ENCODE results near the gene DPP6. TPM values are rescaled to one million over a fixed set of nuclear protein-coding genes. Genes with fewer than 3 reads are reported as not detected.

DPP6 gene
- total RNA-seq, 3 donors from 2014 or later: 0.59 to 0.98 TPM; not detected in 1

DNA sequence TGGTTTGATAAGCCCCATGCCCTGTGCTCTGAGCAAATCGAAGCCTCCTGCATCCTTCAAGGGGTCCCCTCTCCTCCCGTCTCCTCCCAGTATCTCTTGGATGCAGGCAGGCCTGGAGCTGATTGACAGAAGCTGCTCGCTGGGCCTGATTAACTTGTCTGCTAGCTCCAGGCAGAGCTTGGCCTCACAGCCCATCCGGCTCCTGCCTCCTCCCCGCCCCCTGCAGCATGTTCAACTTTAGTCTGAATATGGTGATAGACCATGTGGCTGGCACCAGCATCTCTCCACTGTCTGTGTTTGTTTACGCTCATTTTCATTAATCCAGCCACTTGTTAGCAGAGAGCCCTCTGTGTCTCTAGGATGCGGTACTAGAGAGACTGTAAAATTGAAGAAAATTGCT lies 432.2 kb downstream of the DPP6 start:
- Histone ChIP-seq H3K27ac (no peak overlapping the region), H3K36me3 (no peaks in the 10 kb centered on the region), H3K27me3 (no peaks in the 10 kb centered on the region), H3K4me3 (no peak overlapping the region), H3K4me1 (no peaks in the 10 kb centered on the region), H3K9me3 (no peaks in the 10 kb centered on the region)
- DNase-seq (ENCODE audit: low spot score in 2 of 2): no peak
- no peak for TF ChIP-seq CTCF (IDR thresholded peaks at IDR 0.05)
- TF ChIP-seq POLR2A (IDR thresholded peaks at IDR 0.05): no peak
- no peak for TF ChIP-seq POLR2AphosphoS5 (IDR thresholded peaks at IDR 0.05)
- intact Hi-C loops (cut with DNase I; ENCODE audit: low total_unique reads): no loop called here

DNA sequence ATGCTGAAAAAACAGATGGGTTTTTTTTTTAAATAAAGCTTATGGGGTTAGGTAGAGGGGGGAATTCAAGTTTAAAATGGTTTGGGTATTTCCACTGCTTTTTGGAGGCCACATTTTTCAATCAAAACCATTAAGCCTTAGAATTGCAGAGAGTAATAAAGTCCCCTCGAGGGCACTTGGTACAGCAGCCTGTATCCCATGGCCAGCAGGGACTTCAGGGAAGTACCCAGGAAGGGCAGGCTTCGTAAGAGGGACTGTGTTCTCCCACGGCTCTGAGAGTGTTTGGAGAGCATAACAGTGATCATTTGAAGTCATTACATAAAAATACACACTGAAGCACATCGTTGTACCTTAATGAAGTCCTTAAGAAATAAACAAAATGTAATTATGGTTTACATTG lies 432.7 kb downstream of the DPP6 start:
- Histone ChIP-seq H3K4me1 (no peaks in the 10 kb centered on the region), H3K9me3 (no peaks in the 10 kb centered on the region), H3K27ac (no peak overlapping the region), H3K27me3 (peaks cover 0 to 3% of the 10 kb centered on the region in 2 donors), H3K4me3 (no peak overlapping the region), H3K36me3 (no peaks in the 10 kb centered on the region)
- intact Hi-C loops (cut with DNase I; ENCODE audit: low total_unique reads): no loop called here
- TF ChIP-seq POLR2AphosphoS5 (IDR thresholded peaks at IDR 0.05) (no peak), CTCF (IDR thresholded peaks at IDR 0.05) (no peak), POLR2A (IDR thresholded peaks at IDR 0.05) (no peak)
- DNase-seq (ENCODE audit: low spot score in 2 of 2): no peak

- no peak for TF ChIP-seq POLR2A (IDR thresholded peaks at IDR 0.05)
- no peak for TF ChIP-seq CTCF (IDR thresholded peaks at IDR 0.05)
- no peak for TF ChIP-seq POLR2AphosphoS5 (IDR thresholded peaks at IDR 0.05)
- no peak overlapping the region for H3K27ac ChIP-seq
Measured at GRCh38 chr7:154489897-154490296, 437.7 kb downstream of the DPP6 start.

GRCh38 chr7:154493594-154493993 lies 441.4 kb downstream of the DPP6 start:
- no peak overlapping the region for H3K27ac ChIP-seq
- intact Hi-C loops (cut with DNase I; ENCODE audit: low total_unique reads): no loop called here
- H3K4me1 ChIP-seq: no peaks in the 10 kb centered on the region

More at GRCh38 chr7:154489897-154490296, 437.7 kb downstream of the DPP6 start:
- H3K36me3 ChIP-seq: no peaks in the 10 kb centered on the region
- DNase-seq (ENCODE audit: low spot score in 2 of 2): no peak
- no peak overlapping the region for H3K4me3 ChIP-seq
- peaks cover 0 to 3% of the 10 kb centered on the region in 2 donors for H3K27me3 ChIP-seq
- H3K9me3 ChIP-seq: no peaks in the 10 kb centered on the region
- intact Hi-C loops (cut with DNase I; ENCODE audit: low total_unique reads): no loop called here
- no peaks in the 10 kb centered on the region for H3K4me1 ChIP-seq

GRCh38 chr7:154497751-154498150 lies 445.6 kb downstream of the DPP6 start:
- no peak overlapping the region for H3K4me3 ChIP-seq
- no peak for DNase-seq (ENCODE audit: low spot score in 2 of 2)
- no peak for TF ChIP-seq POLR2AphosphoS5 (IDR thresholded peaks at IDR 0.05)
- TF ChIP-seq POLR2A (IDR thresholded peaks at IDR 0.05): no peak
- TF ChIP-seq CTCF (IDR thresholded peaks at IDR 0.05): no peak
- no peaks in the 10 kb centered on the region for H3K36me3 ChIP-seq
- H3K27me3 ChIP-seq: no peaks in the 10 kb centered on the region
- peaks cover 0 to 5% of the 10 kb centered on the region in 2 donors for H3K9me3 ChIP-seq
- no peak overlapping the region for H3K27ac ChIP-seq
- no peaks in the 10 kb centered on the region for H3K4me1 ChIP-seq
- intact Hi-C loops (cut with DNase I; ENCODE audit: low total_unique reads): no loop called here

More at GRCh38 chr7:154493594-154493993, 441.4 kb downstream of the DPP6 start:
- no peak for DNase-seq (ENCODE audit: low spot score in 2 of 2)
- no peak overlapping the region for H3K4me3 ChIP-seq
- no peaks in the 10 kb centered on the region for H3K9me3 ChIP-seq
- no peaks in the 10 kb centered on the region for H3K36me3 ChIP-seq
- H3K27me3 ChIP-seq: peaks cover 0 to 3% of the 10 kb centered on the region in 2 donors
- TF ChIP-seq CTCF (IDR thresholded peaks at IDR 0.05): no peak
- no peak for TF ChIP-seq POLR2AphosphoS5 (IDR thresholded peaks at IDR 0.05)
- TF ChIP-seq POLR2A (IDR thresholded peaks at IDR 0.05): no peak
